Femur (tissue), 1 donor: Measurements from ENCODE around the gene AKIRIN1.
A peak's percentile ranks its signal among the peaks of the same experiment; 100 is the strongest.
"Not testable (repeated sequence)": the region's sequence is repeated elsewhere in the genome, so short reads cannot be mapped to it uniquely, and the experiment has no call there.

ENCODE experiments used
- DNase-seq: peaks from one replicate; pipeline ENCODE4 v3.0.0-alpha.2; 2017

AKIRIN1 gene

DNA sequence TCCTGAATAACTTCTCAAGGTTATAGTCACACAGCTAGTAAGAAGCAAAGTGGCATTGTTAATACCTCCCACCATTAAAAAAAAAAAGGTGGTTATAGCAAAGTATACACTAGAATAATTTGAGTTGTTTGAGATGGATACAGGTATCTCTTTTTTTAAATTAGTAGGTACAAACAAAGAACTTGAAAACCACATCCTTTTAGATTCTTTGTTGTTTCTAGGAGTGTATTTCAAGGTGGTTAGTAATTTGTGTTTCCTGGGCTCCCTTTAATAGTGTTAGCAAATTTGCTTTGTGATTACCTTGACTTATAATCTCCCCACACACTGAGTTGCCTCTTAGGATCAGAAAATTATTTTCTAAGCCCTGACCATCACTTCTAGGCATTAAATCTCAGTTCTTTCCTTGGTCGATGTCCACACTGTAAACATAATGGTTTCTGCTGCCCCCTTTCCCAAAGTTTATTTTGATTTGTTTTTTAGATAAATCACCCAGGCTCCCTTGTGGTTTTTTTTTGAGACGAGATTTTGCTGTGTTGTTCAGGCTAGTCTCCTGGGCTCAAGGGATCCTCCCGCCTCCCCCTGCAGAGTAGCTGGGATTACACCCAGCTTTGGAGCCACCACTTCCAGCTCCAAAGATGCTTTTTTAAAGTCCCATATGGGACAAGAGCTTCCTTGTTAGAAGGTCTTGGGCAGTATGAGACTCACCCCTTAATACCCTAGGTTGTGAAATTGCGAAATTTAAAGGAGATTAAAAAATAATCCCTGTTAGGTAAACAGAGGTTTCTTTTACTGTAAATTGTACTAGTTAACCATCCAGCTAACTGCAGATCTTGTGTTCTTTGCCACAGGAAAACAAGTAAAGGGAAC is 6.2 kb downstream of the AKIRIN1 start:
- no peak for DNase-seq

GRCh38 chr1:38997901-38998190 is 6.8 kb downstream of the AKIRIN1 start:
- no peak for DNase-seq

- DNase-seq, result no peak
These were observed 10.7 kb downstream of the AKIRIN1 start for GRCh38 chr1:39001516-39002421.

GRCh38 chr1:39003281-39003680 is 12.2 kb downstream of the AKIRIN1 start:
- no peak for DNase-seq

DNA sequence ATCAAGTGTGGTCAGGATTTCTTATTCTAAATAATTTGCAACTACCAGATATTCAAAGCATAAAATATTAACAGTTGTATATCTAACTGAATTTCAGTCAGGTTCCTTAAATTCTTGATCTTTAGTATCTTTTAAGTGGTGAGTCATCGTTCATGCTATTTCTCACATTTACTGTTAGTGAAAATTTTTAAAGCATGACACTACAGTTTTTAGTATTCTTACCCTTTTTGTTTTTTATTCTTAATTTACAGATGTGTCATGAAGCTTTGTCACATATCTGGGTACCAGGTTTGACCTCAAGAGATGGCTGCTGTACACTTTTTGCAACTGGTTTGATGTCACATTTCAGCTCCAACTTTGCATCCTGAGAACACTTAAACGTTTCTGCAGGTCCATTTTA is 12.7 kb downstream of the AKIRIN1 start:
- no peak for DNase-seq

- no peak for DNase-seq
These were observed 15.2 kb downstream of the AKIRIN1 start for GRCh38 chr1:39006287-39006686.

- DNase-seq, result no peak
These were observed 15.9 kb downstream of the AKIRIN1 start for GRCh38 chr1:39006726-39007645.

- not testable (repeated sequence) for DNase-seq
These were observed 23.9 kb downstream of the AKIRIN1 start for GRCh38 chr1:39014956-39015355.

DNA sequence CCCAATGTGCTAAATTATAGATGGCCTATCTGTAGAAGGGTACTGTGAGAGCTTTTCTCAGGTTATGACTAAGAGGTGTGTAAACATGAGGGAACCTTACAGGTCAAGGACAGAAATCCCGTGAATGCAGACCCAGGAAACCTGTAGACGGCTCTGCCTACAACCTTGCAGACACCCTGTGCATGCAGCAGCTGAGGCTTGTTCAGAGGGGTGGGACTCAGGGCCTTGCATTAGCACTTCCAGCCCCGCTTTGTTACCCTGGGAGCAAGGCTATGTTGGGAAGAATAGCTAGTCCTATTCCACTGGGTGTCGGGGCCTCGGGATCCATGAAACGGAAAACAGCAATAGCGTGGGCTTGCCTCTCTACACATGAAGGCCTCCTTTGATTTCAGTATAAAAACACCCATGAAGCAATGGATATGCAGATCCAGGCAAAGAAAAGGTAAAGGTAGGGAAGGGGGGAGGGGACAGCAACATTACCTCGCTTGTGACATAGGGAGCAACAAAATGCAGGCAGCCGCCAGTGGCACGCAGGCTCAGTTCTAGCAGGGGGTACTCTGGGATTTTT is 25.6 kb downstream of the AKIRIN1 start:
- no peak for DNase-seq

GRCh38 chr1:39017266-39017665 is 26.2 kb downstream of the AKIRIN1 start:
- DNase-seq, result no peak

DNA sequence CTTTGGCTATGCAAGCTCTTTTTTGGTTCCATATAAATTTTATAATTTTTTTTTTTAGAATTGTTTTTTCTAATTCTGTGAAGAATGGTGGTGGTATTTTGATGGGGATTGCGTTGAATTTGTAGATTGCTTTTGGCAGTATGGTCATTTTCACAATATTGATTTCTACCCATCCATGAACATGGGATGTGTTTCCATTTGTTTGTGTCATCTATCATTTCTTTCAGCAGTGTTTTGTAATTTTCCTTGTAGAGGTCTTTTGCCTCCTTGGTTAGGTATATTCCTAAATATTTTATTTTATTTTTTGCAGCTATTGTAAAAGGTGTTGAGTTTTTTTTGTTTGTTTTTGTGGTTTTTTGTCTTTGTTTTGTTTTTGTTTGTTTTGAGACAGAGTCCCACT is 29.4 kb downstream of the AKIRIN1 start:
- not testable (repeated sequence) for DNase-seq

GRCh38 chr1:39021426-39021825 is 30.4 kb downstream of the AKIRIN1 start:
- DNase-seq, result no peak

DNA sequence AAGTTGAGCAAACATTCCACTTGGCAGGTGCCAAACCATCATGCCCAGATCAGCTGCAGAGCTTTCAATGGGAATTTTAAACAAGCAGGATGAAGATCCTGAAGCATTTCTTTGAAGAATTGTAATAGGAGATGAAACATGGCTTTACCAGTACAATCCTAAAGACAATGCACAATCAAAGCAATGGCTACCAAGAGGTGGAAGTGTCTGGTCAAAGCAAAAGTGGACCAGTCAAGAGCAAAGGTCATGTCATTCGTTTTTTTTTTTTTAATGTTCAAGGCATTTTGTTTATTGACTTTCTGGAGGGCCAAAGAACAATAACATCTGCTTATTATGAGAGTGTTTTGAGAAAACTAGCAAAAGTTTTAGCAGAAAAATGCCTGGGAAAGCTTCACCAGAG is 32.1 kb downstream of the AKIRIN1 start:
- DNase-seq, result no peak

DNA sequence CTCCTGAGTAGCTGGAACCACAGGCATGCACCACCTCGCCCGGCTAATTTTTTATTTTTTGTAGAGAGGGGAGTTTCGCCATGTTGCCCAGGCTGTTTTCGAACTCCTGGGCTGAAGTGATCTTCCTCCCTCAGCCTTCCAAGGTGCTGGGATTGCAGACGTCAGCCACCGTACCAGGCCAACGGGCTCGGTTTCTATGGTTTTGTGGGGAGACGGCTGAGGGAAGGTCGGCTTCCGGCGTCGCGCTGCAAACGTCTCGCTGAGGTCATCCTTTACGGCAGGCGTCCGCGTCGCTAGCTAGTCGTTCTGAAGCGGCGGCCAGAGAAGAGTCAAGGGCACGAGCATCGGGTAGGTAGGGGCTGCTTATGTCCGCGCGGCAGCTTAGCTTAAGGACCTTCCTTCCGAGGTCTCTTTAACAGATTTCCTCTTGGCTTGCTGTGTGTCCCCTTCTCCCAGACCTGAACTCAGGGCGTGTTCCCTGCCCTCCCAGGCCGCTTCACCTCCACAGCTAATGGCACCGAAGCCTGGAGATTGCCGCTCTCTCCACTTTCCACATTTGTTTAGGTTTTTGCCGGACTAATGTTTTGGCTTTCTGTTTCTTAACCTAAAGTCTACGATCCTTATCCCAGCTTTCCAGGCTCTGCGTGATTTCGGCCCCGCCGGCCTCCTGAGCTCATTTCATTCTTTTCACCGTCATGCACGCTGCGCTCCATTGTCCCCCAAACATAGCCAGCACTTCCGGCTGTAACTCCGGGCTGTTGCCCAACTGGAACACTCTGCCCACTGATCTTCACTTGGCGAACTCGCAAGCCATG is 35.2 kb downstream of the AKIRIN1 start, which contains the start of gene NDUFS5:
Gene NDUFS5 (plus strand): TSS at position 300 of the 815 bp plus-strand sequence. CDS start 2,375 bp downstream, outside the sequence.
- DNase-seq, result peak; percentile 95

DNA sequence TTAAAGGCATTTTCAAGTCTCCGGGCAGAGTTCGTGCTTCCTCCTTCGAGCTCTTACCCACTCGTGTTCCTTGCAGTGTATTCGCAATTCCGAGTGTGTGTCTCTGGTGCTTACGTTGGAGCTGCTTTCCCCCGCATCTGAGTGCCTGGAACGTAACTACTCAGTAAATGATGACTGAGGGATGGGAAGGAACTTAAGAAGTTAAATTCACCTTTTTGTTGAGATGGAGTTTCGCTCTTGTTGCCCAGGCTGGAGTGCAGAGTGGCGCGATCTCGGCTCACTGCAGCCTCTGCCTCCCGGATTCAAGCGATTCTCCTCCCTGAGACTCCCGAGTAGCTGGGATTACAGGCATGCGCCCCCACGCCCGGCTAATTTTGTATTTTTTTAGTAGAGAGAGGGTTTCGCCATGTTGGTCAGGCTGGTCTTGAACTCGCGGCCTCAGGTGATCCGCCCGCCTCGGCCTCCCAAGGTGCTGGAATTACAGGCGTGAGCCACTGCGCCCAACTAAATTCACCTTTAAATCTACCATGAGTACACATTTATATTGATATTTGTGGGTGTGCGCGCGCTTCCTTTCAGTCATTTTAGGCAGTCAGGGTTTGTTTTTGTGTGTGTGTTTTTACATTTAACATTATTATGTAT is 35.9 kb downstream of the AKIRIN1 start:
- no peak for DNase-seq

DNA sequence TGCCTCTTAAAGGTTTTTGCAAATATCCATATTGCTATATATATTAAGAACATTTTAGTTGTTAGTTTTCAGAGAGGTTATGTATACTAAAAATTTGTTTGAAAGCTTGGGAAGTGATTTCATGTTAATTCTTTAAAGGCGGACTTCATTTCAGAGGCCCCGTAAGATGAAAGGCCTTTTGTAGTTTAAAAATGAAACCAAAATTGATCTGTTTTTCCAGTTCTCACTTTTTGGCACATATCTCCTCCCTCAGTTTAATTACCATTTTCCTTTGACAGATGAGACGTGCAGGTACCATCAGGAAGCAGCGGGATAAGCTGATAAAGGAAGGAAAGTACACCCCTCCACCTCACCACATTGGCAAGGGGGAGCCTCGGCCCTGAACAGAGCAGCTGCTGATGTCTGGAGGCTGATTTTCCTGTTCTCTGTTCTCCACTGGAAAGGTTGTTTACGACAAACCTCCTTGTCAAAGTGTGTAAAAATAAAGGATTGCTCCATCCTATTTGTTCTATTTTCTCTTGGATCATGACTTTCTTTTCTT is 43.1 kb downstream of the AKIRIN1 start:
- no peak for DNase-seq

GRCh38 chr1:39036678-39037077 is 45.6 kb downstream of the AKIRIN1 start:
- DNase-seq, result no peak

DNA sequence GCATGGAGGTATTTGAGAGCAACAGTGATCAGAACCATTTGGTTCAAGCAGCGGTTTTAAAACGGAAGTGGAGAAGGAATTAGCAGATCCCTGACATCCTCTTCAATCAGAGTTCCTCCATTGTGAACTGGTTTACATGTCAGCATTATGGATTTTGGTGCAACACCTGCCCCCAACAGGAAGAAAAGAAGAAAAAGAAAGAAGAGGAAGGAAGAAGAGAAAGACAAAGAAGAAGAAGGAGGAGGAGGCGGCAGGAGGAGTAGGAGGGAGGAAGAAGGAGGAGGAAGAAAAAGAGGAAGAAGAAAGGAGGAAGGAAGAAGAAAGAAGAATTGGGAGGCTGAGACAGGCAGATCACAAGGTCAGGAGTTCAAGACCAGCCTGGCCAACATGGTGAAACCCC is 52.4 kb downstream of the AKIRIN1 start:
- no peak for DNase-seq

- no peak for DNase-seq
These were observed 53.7 kb downstream of the AKIRIN1 start for GRCh38 chr1:39044762-39045161.

DNA sequence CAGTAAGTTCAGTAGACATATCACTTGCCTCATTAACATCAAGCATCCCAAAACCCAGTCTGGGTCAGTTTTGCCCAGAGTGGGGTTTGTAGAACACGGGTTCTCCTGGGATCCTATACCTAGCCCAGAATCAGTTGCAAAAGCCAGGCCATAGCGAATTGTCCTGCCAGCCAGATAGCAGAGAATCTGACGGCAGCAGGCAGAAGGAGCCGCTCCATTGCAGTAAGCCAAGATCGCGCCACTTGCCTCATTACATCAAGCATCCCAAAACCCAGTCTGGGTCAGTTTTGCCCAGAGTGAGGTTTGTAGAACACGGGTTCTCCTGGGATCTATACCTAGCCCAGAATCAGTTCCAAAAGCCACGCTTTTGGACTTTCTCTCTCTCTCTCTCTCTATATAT is 54.2 kb downstream of the AKIRIN1 start:
- no peak for DNase-seq
